HL-60 (cell line): Measurements from ENCODE around the gene WASL.

ENCODE experiments used
- DNase-seq, 2 experiments: peaks; one replicate each; pipeline ENCODE4 v3.0.0-alpha.2; 2010 to 2020; ENCODE audit warnings: low read depth in 1 of 2, low spot score in 1 of 2
- H3K27ac ChIP-seq: fragments of 250-450 bp; sonication (Bioruptor Pico); replicated peaks from 2 replicates; pipeline ENCODE4 v1.5.1; 2020; ENCODE audit warnings: mild to moderate bottlenecking, moderate library complexity
- H3K27me3 ChIP-seq: fragments of 250-450 bp; sonication (Bioruptor Pico); 2 replicates; pipeline ENCODE4 v1.5.1; 2021; ENCODE audit warnings: mild to moderate bottlenecking, moderate library complexity; ENCODE audit not compliant: insufficient read depth, poor library complexity, severe bottlenecking
- H3K4me3 ChIP-seq: replicated peaks from 2 replicates; pipeline ENCODE4 v1.5.1; 2011; ENCODE audit warnings: mild to moderate bottlenecking, control low read depth, low read length; ENCODE audit not compliant: insufficient read depth
- CTCF ChIP-seq: IDR thresholded peaks from one replicate; pipeline ENCODE4 v1.5.1; 2011; ENCODE audit warnings: low read length, control low read depth, inconsistent platforms; ENCODE audit not compliant: insufficient read depth
- GABPA ChIP-seq: IDR thresholded peaks from 2 replicates; pipeline ENCODE4 v1.6.1; 2012; ENCODE audit warnings: low read depth
- POLR2AphosphoS5 ChIP-seq: IDR thresholded peaks from 2 replicates; pipeline ENCODE4 v1.6.1; 2012; ENCODE audit warnings: low read depth
- REST ChIP-seq: IDR thresholded peaks from 2 replicates; pipeline ENCODE4 v1.6.1; 2012; ENCODE audit warnings: low read depth; ENCODE audit not compliant: insufficient replicate concordance
- SPI1 ChIP-seq: IDR thresholded peaks from 2 replicates; pipeline ENCODE4 v1.6.1; 2012; ENCODE audit warnings: low read depth, mild to moderate bottlenecking, borderline replicate concordance

WASL gene

GRCh38 chr7:123719197-123719721 is 29.5 kb downstream of the WASL start:
- Histone ChIP-seq H3K27ac (no peak overlapping the region), H3K27me3 (no peaks in the 10 kb centered on the region), H3K4me3 (no peak overlapping the region)
- DNase-seq = no peak
- TF ChIP-seq SPI1 (no peak), REST (no peak), POLR2AphosphoS5 (no peak), GABPA (no peak), CTCF (no peak)

- H3K27ac ChIP-seq = no peak overlapping the region
- H3K4me3 ChIP-seq = no peak overlapping the region
- no peak for DNase-seq
- no peak for TF ChIP-seq POLR2AphosphoS5
- no peak for TF ChIP-seq SPI1
- TF ChIP-seq GABPA = no peak
- no peak for TF ChIP-seq REST
- no peak for TF ChIP-seq CTCF
- no peaks in the 10 kb centered on the region for H3K27me3 ChIP-seq
Measured at GRCh38 chr7:123718773-123719172, 30.0 kb downstream of the WASL start.

- no peak for TF ChIP-seq REST
- TF ChIP-seq CTCF = no peak
- no peak for TF ChIP-seq GABPA
- no peak for TF ChIP-seq POLR2AphosphoS5
- TF ChIP-seq SPI1 = no peak
Measured at GRCh38 chr7:123717689-123718088, 31.1 kb downstream of the WASL start.

More at GRCh38 chr7:123717689-123718088, 31.1 kb downstream of the WASL start:
- Histone ChIP-seq H3K4me3 (no peak overlapping the region), H3K27ac (no peak overlapping the region), H3K27me3 (no peaks in the 10 kb centered on the region)
- no peak for DNase-seq
